ENCODE data around the gene XRRA1.

The XRRA1 gene

GRCh38 chr11:74951226-74951625 is 2.3 kb upstream of the XRRA1 start:
- no peak for DNase-seq (ENCODE audit: low spot score)

GRCh38 chr11:74950374-74950969 is 1.6 kb upstream of the XRRA1 start:
- DNase-seq (ENCODE audit: low spot score), result no peak

GRCh38 chr11:74949753-74950137 is 854 bp upstream of the XRRA1 start:
- DNase-seq (ENCODE audit: low spot score), result no peak

- DNase-seq (ENCODE audit: low spot score), result no peak
Observed at GRCh38 chr11:74948546-74948897, 369 bp downstream of the XRRA1 start.

GRCh38 chr11:74942073-74942759 is 6.7 kb downstream of the XRRA1 start:
- no peak for DNase-seq (ENCODE audit: low spot score)

- DNase-seq (ENCODE audit: low spot score), result no peak
Observed at GRCh38 chr11:74941492-74941891, 7.4 kb downstream of the XRRA1 start.

GRCh38 chr11:74937696-74938475 is 11.0 kb downstream of the XRRA1 start:
- no peak for DNase-seq (ENCODE audit: low spot score)

- DNase-seq (ENCODE audit: low spot score), result no peak
Observed at GRCh38 chr11:74936976-74937375, 11.9 kb downstream of the XRRA1 start.

GRCh38 chr11:74936087-74936486 is 12.8 kb downstream of the XRRA1 start:
- DNase-seq (ENCODE audit: low spot score), result no peak

GRCh38 chr11:74935285-74935684 is 13.6 kb downstream of the XRRA1 start:
- no peak for DNase-seq (ENCODE audit: low spot score)

- DNase-seq (ENCODE audit: low spot score), result no peak
Observed at GRCh38 chr11:74933765-74934164, 15.1 kb downstream of the XRRA1 start.

- no peak for DNase-seq (ENCODE audit: low spot score)
Observed at GRCh38 chr11:74932797-74933196, 16.1 kb downstream of the XRRA1 start.

- DNase-seq (ENCODE audit: low spot score), result no peak
Observed at GRCh38 chr11:74932169-74932568, 16.7 kb downstream of the XRRA1 start.

- peak; percentile 87 for DNase-seq (ENCODE audit: low spot score)
Observed at GRCh38 chr11:74929431-74930363, 19.2 kb downstream of the XRRA1 start.

GRCh38 chr11:74927496-74927895 is 21.4 kb downstream of the XRRA1 start:
- no peak for DNase-seq (ENCODE audit: low spot score)

- DNase-seq (ENCODE audit: low spot score), result no peak
Observed at GRCh38 chr11:74926304-74927030, 22.4 kb downstream of the XRRA1 start.

- DNase-seq (ENCODE audit: low spot score), result no peak
Observed at GRCh38 chr11:74925281-74925680, 23.6 kb downstream of the XRRA1 start.

- DNase-seq (ENCODE audit: low spot score), result no peak
Observed at GRCh38 chr11:74923125-74923524, 25.8 kb downstream of the XRRA1 start.

GRCh38 chr11:74909812-74910211 is 39.1 kb downstream of the XRRA1 start:
- no peak for DNase-seq (ENCODE audit: low spot score)

GRCh38 chr11:74909385-74909784 is 39.5 kb downstream of the XRRA1 start:
- DNase-seq (ENCODE audit: low spot score), result no peak

- DNase-seq (ENCODE audit: low spot score), result no peak
Observed at GRCh38 chr11:74905326-74905725, 43.6 kb downstream of the XRRA1 start.

GRCh38 chr11:74902342-74902741 is 46.5 kb downstream of the XRRA1 start:
- DNase-seq (ENCODE audit: low spot score), result no peak
